Neuronal stem cell (in vitro differentiated cells): ENCODE measurements around the gene LDB2.

Experiments used
- DNase-seq: peaks from one replicate; pipeline ENCODE4 v3.0.0-alpha.2; 2013; ENCODE audit warnings: low spot score
- H2AFZ ChIP-seq: one replicate; pipeline ENCODE4 v1.6.1; 2013; ENCODE audit warnings: mild to moderate bottlenecking, low read length, inconsistent platforms
- H2AK5ac ChIP-seq: 2 replicates; pipeline ENCODE4 v1.6.1; 2013; ENCODE audit warnings: low read depth, mild to moderate bottlenecking, inconsistent platforms, low read length, moderate library complexity, mixed read lengths
- H2BK120ac ChIP-seq: 2 replicates; pipeline ENCODE4 v1.6.1; 2013; ENCODE audit warnings: low read depth, mild to moderate bottlenecking, inconsistent platforms, low read length, moderate library complexity, mixed read lengths
- H2BK12ac ChIP-seq: one replicate; pipeline ENCODE4 v1.6.1; 2013; ENCODE audit warnings: low read length, inconsistent platforms
- H2BK15ac ChIP-seq: 2 replicates; pipeline ENCODE4 v1.6.1; 2013; ENCODE audit warnings: mild to moderate bottlenecking, low read length, inconsistent platforms, mixed read lengths
- H2BK5ac ChIP-seq: one replicate; pipeline ENCODE4 v1.6.1; 2013; ENCODE audit warnings: inconsistent platforms, mild to moderate bottlenecking, low read length, moderate library complexity
- H3K14ac ChIP-seq: one replicate; pipeline ENCODE4 v1.6.1; 2013; ENCODE audit warnings: low read length, inconsistent platforms
- H3K18ac ChIP-seq: 2 replicates; pipeline ENCODE4 v1.6.1; 2013; ENCODE audit warnings: low read length, inconsistent platforms
- H3K23ac ChIP-seq: 2 replicates; pipeline ENCODE4 v1.6.1; 2013; ENCODE audit warnings: low read depth, mild to moderate bottlenecking, mixed read lengths, low read length, inconsistent platforms; ENCODE audit not compliant: poor library complexity
- H3K27ac ChIP-seq: replicated peaks from 3 replicates; pipeline ENCODE4 v1.5.1; 2013; ENCODE audit warnings: low read length, inconsistent platforms
- H3K27me3 ChIP-seq, 3 experiments: 2 replicates each; pipeline ENCODE4 v1.6.1; 2013; ENCODE audit warnings: low read length in 3 of 3, mild to moderate bottlenecking in 2 of 3, inconsistent platforms in 1 of 3, low read depth in 1 of 3, mixed read lengths in 1 of 3, moderate library complexity in 1 of 3; ENCODE audit not compliant: control insufficient read depth in 3 of 3, insufficient read depth in 3 of 3
- H3K36me3 ChIP-seq, 2 donors: replicated peaks in 1 of 2; 2 replicates each; pipeline ENCODE4 v1.6.1; 2013; ENCODE audit warnings: low read length in 2 of 2; ENCODE audit not compliant: control insufficient read depth in 2 of 2, insufficient read depth in 2 of 2
- H3K4ac ChIP-seq: 2 replicates; pipeline ENCODE4 v1.6.1; 2013; ENCODE audit warnings: inconsistent platforms, mild to moderate bottlenecking, low read length, moderate library complexity
- H3K4me1 ChIP-seq, 2 donors: 1 replicate in 1 of 2; 2 replicates in 1 of 2; pipeline ENCODE4 v1.6.1; 2013; ENCODE audit warnings: low read length in 2 of 2, low read depth in 1 of 2; ENCODE audit not compliant: control insufficient read depth in 2 of 2, insufficient read depth in 1 of 2
- H3K4me2 ChIP-seq: one replicate; pipeline ENCODE4 v1.6.1; 2013; ENCODE audit warnings: mild to moderate bottlenecking, low read length, inconsistent platforms; ENCODE audit not compliant: insufficient read depth, poor library complexity, severe bottlenecking
- H3K4me3 ChIP-seq, 2 donors: 2 replicates each; pipeline ENCODE4 v1.5.1; 2013; ENCODE audit warnings: low read length in 2 of 2, mild to moderate bottlenecking in 2 of 2, inconsistent platforms in 1 of 2, moderate library complexity in 1 of 2
- H3K79me1 ChIP-seq: one replicate; pipeline ENCODE4 v1.6.1; 2013; ENCODE audit warnings: low read depth, mild to moderate bottlenecking, inconsistent platforms, low read length, moderate library complexity
- H3K9ac ChIP-seq: one replicate; pipeline ENCODE4 v1.6.1; 2013; ENCODE audit warnings: mild to moderate bottlenecking, low read depth, low read length, inconsistent platforms; ENCODE audit not compliant: poor library complexity
- H3K9me3 ChIP-seq, 2 donors: replicated peaks in 1 of 2; 2 replicates each; pipeline versions ENCODE3 to v1.6.1; 2013; ENCODE audit warnings: low read length in 2 of 2, mild to moderate bottlenecking in 2 of 2, inconsistent platforms in 1 of 2, low read depth in 1 of 2, mixed read lengths in 1 of 2, moderate library complexity in 1 of 2; ENCODE audit not compliant: control insufficient read depth in 2 of 2, insufficient read depth in 1 of 2
- H4K8ac ChIP-seq: one replicate; pipeline ENCODE4 v1.6.1; 2013; ENCODE audit warnings: low read depth, mild to moderate bottlenecking, inconsistent platforms, low read length, moderate library complexity
- H4K91ac ChIP-seq: one replicate; pipeline ENCODE4 v1.6.1; 2013; ENCODE audit warnings: low read length, low read depth, mild to moderate bottlenecking, inconsistent platforms; ENCODE audit not compliant: poor library complexity
- WGBS, 2 donors: extraction: QIAGEN DNeasy Blood & Tissue Kit; methylation state at CpG; one replicate each; pipeline ENCODE4 v1.1.7; 2013; ENCODE audit warnings: missing lambda C conversion rate in 2 of 2, mixed read lengths in 1 of 2; ENCODE audit not compliant: insufficient read length in 2 of 2, insufficient replicate concordance in 1 of 2; ENCODE audit errors: extremely low coverage in 2 of 2; 5-methylcytosine and 5-hydroxymethylcytosine counted together

Gene LDB2

GRCh38 chr4:16869594-16870245, 28.7 kb downstream of the LDB2 start:
- DNase-seq = no peak
- no peak overlapping the region for H3K9ac ChIP-seq
- H3K9me3 ChIP-seq = peaks cover 1 to 3% of the 10 kb centered on the region in 2 donors
- no peak overlapping the region for H3K4ac ChIP-seq
- H3K18ac ChIP-seq = no peak overlapping the region
- no peaks in the 10 kb centered on the region for H3K79me1 ChIP-seq
- H2BK12ac ChIP-seq = no peak overlapping the region
- WGBS, 2 donors = no CpG with 5 or more reads among the region's 12 CpGs
- H2BK15ac ChIP-seq = no peak overlapping the region
- H3K4me2 ChIP-seq = no peak overlapping the region
- no peaks in the 10 kb centered on the region for H3K27me3 ChIP-seq
- H4K91ac ChIP-seq = no peak overlapping the region
- H2AK5ac ChIP-seq = no peak overlapping the region
- H2BK120ac ChIP-seq = no peak overlapping the region
- H2BK5ac ChIP-seq = no peak overlapping the region
- no peak overlapping the region for H3K14ac ChIP-seq
- no peak overlapping the region for H4K8ac ChIP-seq
- H3K23ac ChIP-seq = no peak overlapping the region
- no peak overlapping the region for H2AFZ ChIP-seq
- no peaks in the 10 kb centered on the region for H3K36me3 ChIP-seq
- peaks cover 0 to 2% of the 10 kb centered on the region in 2 donors for H3K4me1 ChIP-seq
- H3K4me3 ChIP-seq = no peak overlapping the region
- H3K27ac ChIP-seq = no peak overlapping the region

GRCh38 chr4:16868674-16869073, 29.8 kb downstream of the LDB2 start:
- no peak for DNase-seq
- H2AK5ac ChIP-seq = no peak overlapping the region
- H3K9me3 ChIP-seq = peaks cover 1 to 3% of the 10 kb centered on the region in 2 donors
- no peak overlapping the region for H2BK15ac ChIP-seq
- H3K4me2 ChIP-seq = no peak overlapping the region
- H3K23ac ChIP-seq = no peak overlapping the region
- H3K79me1 ChIP-seq = no peaks in the 10 kb centered on the region
- H2BK5ac ChIP-seq = no peak overlapping the region
- H2BK120ac ChIP-seq = no peak overlapping the region
- H3K14ac ChIP-seq = no peak overlapping the region
- peaks cover 0 to 2% of the 10 kb centered on the region in 2 donors for H3K4me1 ChIP-seq
- no peaks in the 10 kb centered on the region for H3K27me3 ChIP-seq
- no peak overlapping the region for H2AFZ ChIP-seq
- 100% methylated on average over 1 to 4 of the region's 5 CpGs for WGBS, 2 donors
- no peak overlapping the region for H2BK12ac ChIP-seq
- H3K18ac ChIP-seq = no peak overlapping the region
- H4K8ac ChIP-seq = no peak overlapping the region
- H3K9ac ChIP-seq = no peak overlapping the region
- H3K4ac ChIP-seq = no peak overlapping the region
- H3K27ac ChIP-seq = no peak overlapping the region
- H4K91ac ChIP-seq = no peak overlapping the region
- H3K36me3 ChIP-seq = no peaks in the 10 kb centered on the region
- H3K4me3 ChIP-seq = no peak overlapping the region

GRCh38 chr4:16867827-16868226, 30.6 kb downstream of the LDB2 start:
- H2AK5ac ChIP-seq = no peak overlapping the region
- WGBS, 2 donors = no CpG with 5 or more reads among the region's 2 CpGs
- H4K91ac ChIP-seq = no peak overlapping the region
- H3K4me3 ChIP-seq = no peak overlapping the region
- no peak overlapping the region for H3K4me2 ChIP-seq
- no peak for DNase-seq
- no peaks in the 10 kb centered on the region for H3K36me3 ChIP-seq
- no peak overlapping the region for H3K14ac ChIP-seq
- no peak overlapping the region for H2AFZ ChIP-seq
- H2BK120ac ChIP-seq = no peak overlapping the region
- H3K18ac ChIP-seq = no peak overlapping the region
- no peaks in the 10 kb centered on the region for H3K27me3 ChIP-seq
- no peak overlapping the region for H2BK15ac ChIP-seq
- H3K9me3 ChIP-seq = peaks cover 1 to 3% of the 10 kb centered on the region in 2 donors
- no peak overlapping the region for H3K27ac ChIP-seq
- H2BK5ac ChIP-seq = no peak overlapping the region
- no peak overlapping the region for H3K4ac ChIP-seq
- H4K8ac ChIP-seq = no peak overlapping the region
- H3K9ac ChIP-seq = no peak overlapping the region
- no peak overlapping the region for H3K23ac ChIP-seq
- H2BK12ac ChIP-seq = no peak overlapping the region
- no peaks in the 10 kb centered on the region for H3K79me1 ChIP-seq
- H3K4me1 ChIP-seq = peaks cover 0 to 2% of the 10 kb centered on the region in 2 donors

GRCh38 chr4:16866974-16867373, 31.5 kb downstream of the LDB2 start:
- DNase-seq = no peak
- H3K27ac ChIP-seq = no peak overlapping the region
- H2BK120ac ChIP-seq = no peak overlapping the region
- no peak overlapping the region for H3K23ac ChIP-seq
- no peak overlapping the region for H3K4me3 ChIP-seq
- peaks cover 1 to 3% of the 10 kb centered on the region in 2 donors for H3K9me3 ChIP-seq
- no peak overlapping the region for H2BK5ac ChIP-seq
- H3K14ac ChIP-seq = no peak overlapping the region
- no peak overlapping the region for H2AFZ ChIP-seq
- no peak overlapping the region for H3K4me2 ChIP-seq
- H3K4me1 ChIP-seq = peaks cover 0 to 2% of the 10 kb centered on the region in 2 donors
- no peak overlapping the region for H4K8ac ChIP-seq
- H2AK5ac ChIP-seq = no peak overlapping the region
- no peak overlapping the region for H2BK15ac ChIP-seq
- no peak overlapping the region for H2BK12ac ChIP-seq
- no CpG with 5 or more reads among the region's 3 CpGs for WGBS, 2 donors
- no peak overlapping the region for H3K18ac ChIP-seq
- no peak overlapping the region for H4K91ac ChIP-seq
- H3K36me3 ChIP-seq = no peaks in the 10 kb centered on the region
- H3K4ac ChIP-seq = no peak overlapping the region
- no peak overlapping the region for H3K9ac ChIP-seq
- no peaks in the 10 kb centered on the region for H3K27me3 ChIP-seq
- H3K79me1 ChIP-seq = no peaks in the 10 kb centered on the region
